H9 (cell line): ENCODE data around the gene CRACR2A. TPM values are rescaled to one million over a fixed set of nuclear protein-coding genes. Genes with fewer than 3 reads are reported as not detected.

Source experiments
- DNase-seq: peaks from one replicate; pipeline ENCODE4 v3.0.0-alpha.2; 2017
- H2AFZ ChIP-seq: one replicate; pipeline ENCODE4 v1.6.1; 2013; ENCODE audit warnings: mild to moderate bottlenecking, low read length, control low read depth, moderate library complexity
- H2AK5ac ChIP-seq: 2 replicates; pipeline ENCODE4 v1.6.1; 2013; ENCODE audit warnings: low read length, control low read depth, mixed read lengths; ENCODE audit not compliant: insufficient read length
- H2BK120ac ChIP-seq: one replicate; pipeline ENCODE4 v1.6.1; 2013; ENCODE audit warnings: low read depth, mild to moderate bottlenecking, low read length, control low read depth, inconsistent platforms; ENCODE audit not compliant: poor library complexity, severe bottlenecking
- H2BK12ac ChIP-seq: 2 replicates; pipeline ENCODE4 v1.6.1; 2013; ENCODE audit warnings: low read length, control low read depth, mixed read lengths, low read depth; ENCODE audit not compliant: insufficient read length
- H2BK15ac ChIP-seq: 2 replicates; pipeline ENCODE4 v1.6.1; 2013; ENCODE audit warnings: low read depth, low read length, control low read depth
- H2BK20ac ChIP-seq: one replicate; pipeline ENCODE4 v1.6.1; 2013; ENCODE audit warnings: low read depth, mild to moderate bottlenecking, low read length, control low read depth, inconsistent platforms; ENCODE audit not compliant: poor library complexity, severe bottlenecking
- H2BK5ac ChIP-seq: 2 replicates; pipeline ENCODE4 v1.6.1; 2013; ENCODE audit warnings: low read length, control low read depth, mixed read lengths; ENCODE audit not compliant: insufficient read length
- H3K14ac ChIP-seq: 2 replicates; pipeline ENCODE4 v1.6.1; 2013; ENCODE audit warnings: low read length, control low read depth; ENCODE audit not compliant: insufficient read depth
- H3K18ac ChIP-seq: 2 replicates; pipeline ENCODE4 v1.6.1; 2013; ENCODE audit warnings: low read depth, mild to moderate bottlenecking, mixed read lengths, low read length, control low read depth; ENCODE audit not compliant: insufficient read length
- H3K23ac ChIP-seq: 2 replicates; pipeline ENCODE4 v1.6.1; 2013; ENCODE audit warnings: low read length, control low read depth, mixed read lengths, low read depth; ENCODE audit not compliant: insufficient read length
- H3K23me2 ChIP-seq: 2 replicates; pipeline ENCODE4 v1.6.1; 2013; ENCODE audit warnings: low read depth, mild to moderate bottlenecking, mixed read lengths, low read length, control low read depth; ENCODE audit not compliant: insufficient read length, poor library complexity, severe bottlenecking
- H3K27ac ChIP-seq: 2 replicates; pipeline ENCODE4 v1.5.1; 2013; ENCODE audit warnings: low read length, control low read depth, mixed read lengths, low read depth; ENCODE audit not compliant: insufficient read length
- H3K27me3 ChIP-seq: 2 replicates; pipeline ENCODE4 v1.6.1; 2013; ENCODE audit warnings: low read length, control low read depth, inconsistent platforms; ENCODE audit not compliant: insufficient read depth
- H3K4ac ChIP-seq: 2 replicates; pipeline ENCODE4 v1.6.1; 2013; ENCODE audit warnings: low read depth, mild to moderate bottlenecking, control low read depth, inconsistent platforms, low read length, moderate library complexity
- H3K4me1 ChIP-seq: 2 replicates; pipeline ENCODE4 v1.6.1; 2013; ENCODE audit warnings: low read length, control low read depth, inconsistent platforms; ENCODE audit not compliant: insufficient read depth
- H3K4me2 ChIP-seq: 2 replicates; pipeline ENCODE4 v1.6.1; 2013; ENCODE audit warnings: low read length, control low read depth, mixed read lengths; ENCODE audit not compliant: insufficient read length, insufficient read depth
- H3K56ac ChIP-seq: 2 replicates; pipeline ENCODE4 v1.6.1; 2013; ENCODE audit warnings: low read depth, mild to moderate bottlenecking, mixed read lengths, low read length, control low read depth; ENCODE audit not compliant: insufficient read length
- H3K79me1 ChIP-seq: 2 replicates; pipeline ENCODE4 v1.6.1; 2013; ENCODE audit warnings: low read depth, mild to moderate bottlenecking, moderate library complexity, low read length, control low read depth, inconsistent platforms; ENCODE audit not compliant: insufficient read depth, poor library complexity, severe bottlenecking
- H3K79me2 ChIP-seq: 2 replicates; pipeline ENCODE4 v1.6.1; 2013; ENCODE audit warnings: low read length, control low read depth, inconsistent platforms; ENCODE audit not compliant: insufficient read depth
- H3K9ac ChIP-seq: 2 replicates; pipeline ENCODE4 v1.6.1; 2013; ENCODE audit warnings: low read length, control low read depth, mixed read lengths; ENCODE audit not compliant: insufficient read length; ENCODE audit errors: extremely low read depth
- H3K9me3 ChIP-seq: one replicate; pipeline ENCODE4 v1.6.1; 2013; ENCODE audit warnings: low read depth, low read length, inconsistent platforms; ENCODE audit not compliant: control insufficient read depth
- H3T11ph ChIP-seq: one replicate; pipeline ENCODE4 v1.6.1; 2013; ENCODE audit warnings: mild to moderate bottlenecking, low read length, control low read depth, inconsistent platforms
- H4K20me1 ChIP-seq: one replicate; pipeline ENCODE4 v1.6.1; 2013; ENCODE audit not compliant: control insufficient read depth, insufficient read length, insufficient read depth
- H4K5ac ChIP-seq: 2 replicates; pipeline ENCODE4 v1.6.1; 2013; ENCODE audit warnings: low read depth, mild to moderate bottlenecking, mixed read lengths, low read length, control low read depth; ENCODE audit not compliant: insufficient read length
- H4K8ac ChIP-seq: replicated peaks from 2 replicates; pipeline ENCODE4 v1.6.1; 2013; ENCODE audit warnings: low read length, control low read depth, mixed read lengths, low read depth; ENCODE audit not compliant: insufficient read length
- H4K91ac ChIP-seq: 2 replicates; pipeline ENCODE4 v1.6.1; 2013; ENCODE audit warnings: low read depth, mild to moderate bottlenecking, moderate library complexity, mixed read lengths, low read length, control low read depth; ENCODE audit not compliant: insufficient read length
- H3K27ac Mint-ChIP-seq, 3 experiments: 2 replicates in 2 of 3; 3 replicates in 1 of 3; pipeline ENCODE4 v1.8.0; 2020 to 2021; ENCODE audit warnings: mixed read lengths in 3 of 3, mild to moderate bottlenecking in 1 of 3, moderate library complexity in 1 of 3
- H3K27me3 Mint-ChIP-seq: 2 replicates; pipeline ENCODE4 v1.8.0; 2021; ENCODE audit warnings: low read depth, mild to moderate bottlenecking, moderate library complexity, mixed read lengths
- H3K36me3 Mint-ChIP-seq, 3 experiments: 2 replicates in 2 of 3; 3 replicates in 1 of 3; pipeline ENCODE4 v1.8.0; 2020 to 2021; ENCODE audit warnings: low read depth in 3 of 3, mixed read lengths in 3 of 3; ENCODE audit not compliant: insufficient read depth in 1 of 3
- H3K4me1 Mint-ChIP-seq, 2 experiments: 2 replicates each; pipeline ENCODE4 v1.8.0; 2020; ENCODE audit warnings: mixed read lengths in 2 of 2
- H3K4me3 Mint-ChIP-seq, 2 experiments: 2 replicates in 1 of 2; 3 replicates in 1 of 2; pipeline ENCODE4 v1.8.0; 2020 to 2021; ENCODE audit warnings: mild to moderate bottlenecking in 2 of 2, mixed read lengths in 2 of 2, moderate library complexity in 1 of 2
- H3K9me3 Mint-ChIP-seq, 2 experiments: 2 replicates in 1 of 2; 3 replicates in 1 of 2; pipeline ENCODE4 v1.8.0; 2020; ENCODE audit warnings: mild to moderate bottlenecking in 2 of 2, mixed read lengths in 2 of 2, moderate library complexity in 1 of 2
- CTCF ChIP-seq: fragments of 200-600 bp; sonication (generic); conservative IDR thresholded peaks from 3 replicates; pipeline ENCODE4 v1.8.0; 2021; ENCODE audit warnings: antibody characterized with exemption, mild to moderate bottlenecking
- WGBS: extraction: QIAGEN DNeasy Blood & Tissue Kit; methylation state at CpG from one replicate; pipeline ENCODE4 v1.1.7; 2013; ENCODE audit warnings: missing lambda C conversion rate, low lambda C conversion rate, mixed read lengths; ENCODE audit not compliant: insufficient read length; ENCODE audit errors: extremely low coverage; 5-methylcytosine and 5-hydroxymethylcytosine counted together
- total RNA-seq: library from RNA; stranded (reverse); gene quantifications from 2 replicates; pipeline ENCODE4 v1.2.1, GENCODE V29; 2021

The CRACR2A gene
- total RNA-seq, 1 experiment from 2014 or later, result 2.0 TPM

- Histone ChIP-seq H3K23me2 (peaks cover 8% of the 10 kb centered on the region), H3T11ph (no peak overlapping the region), H3K9me3 (no peaks in the 10 kb centered on the region), H4K20me1 (no peaks in the 10 kb centered on the region), H2BK15ac (no peak overlapping the region), H3K79me2 (no peaks in the 10 kb centered on the region), H3K18ac (no peak overlapping the region), H2AK5ac (no peak overlapping the region), H3K4me1 (peaks cover 7% of the 10 kb centered on the region; the same call in 1 of the 2 replicates), H2BK120ac (no peak overlapping the region), H3K4ac (no peak overlapping the region), H3K79me1 (no peaks in the 10 kb centered on the region), H4K91ac (no peak overlapping the region), H4K5ac (no peak overlapping the region), H2AFZ (no peak overlapping the region), H2BK12ac (no peak overlapping the region), H3K27ac (no peak overlapping the region), H3K23ac (no peak overlapping the region), H3K56ac (no peak overlapping the region), H2BK5ac (no peak overlapping the region), H4K8ac (no peak overlapping the region), H3K14ac (no peak overlapping the region), H2BK20ac (no peak overlapping the region), H3K4me2 (no peak overlapping the region), H3K27me3 (no peaks in the 10 kb centered on the region; the same call in 1 of the 2 replicates), H3K9ac (no peak overlapping the region)
- Mint-ChIP-seq H3K27me3 (peaks cover 47% of the 10 kb centered on the region), H3K36me3 (no peaks in the 10 kb centered on the region), H3K4me1 (peaks cover 36 to 53% of the 10 kb centered on the region in 2 experiments), H3K4me3 (no peak overlapping the region), H3K27ac (no peak overlapping the region), H3K9me3 (no peaks in the 10 kb centered on the region; a peak in 1 of 5 replicates)
- no peak for DNase-seq
- no CpG with 5 or more reads among the region's 4 CpGs for WGBS
- no peak for TF ChIP-seq CTCF
These were observed 145.1 kb downstream of the CRACR2A start for GRCh38 chr12:3607821-3608220.
